NCI-H2196 treated with DMSO at 0.1 percent for 48 hours (cell line): ENCODE data around the gene RFX2.
"Not testable (repeated sequence)": the region's sequence is repeated elsewhere in the genome, so short reads cannot be mapped to it uniquely, and the experiment has no call there.

Experiments
- DNase-seq: peaks from one replicate; lab custom pipeline; 2025; ENCODE audit not compliant: unreplicated experiment; lab: John Stamatoyannopoulos, UW

Gene RFX2

GRCh38 chr19:6017576-6017975 lies 92.7 kb downstream of the RFX2 start:
- no peak for DNase-seq

GRCh38 chr19:6015841-6016545 lies 94.3 kb downstream of the RFX2 start:
- no peak for DNase-seq

- DNase-seq, result no peak
Observed at GRCh38 chr19:6014551-6015135, 95.7 kb downstream of the RFX2 start.

- DNase-seq, result no peak
Observed at GRCh38 chr19:6012426-6013170, 97.7 kb downstream of the RFX2 start.

GRCh38 chr19:6011794-6012193 lies 98.5 kb downstream of the RFX2 start:
- no peak for DNase-seq

- DNase-seq, result no peak
Observed at GRCh38 chr19:6011206-6011605, 99.1 kb downstream of the RFX2 start.

GRCh38 chr19:6010107-6010506 lies 100.2 kb downstream of the RFX2 start:
- DNase-seq, result no peak

- no peak for DNase-seq
Observed at GRCh38 chr19:6007866-6008265, 102.4 kb downstream of the RFX2 start.

GRCh38 chr19:6006896-6007295 lies 103.4 kb downstream of the RFX2 start:
- no peak for DNase-seq

- not testable (repeated sequence) for DNase-seq
Observed at GRCh38 chr19:6006070-6006446, 104.2 kb downstream of the RFX2 start.

- no peak for DNase-seq
Observed at GRCh38 chr19:6005321-6006069, 104.8 kb downstream of the RFX2 start.

- DNase-seq, result no peak
Observed at GRCh38 chr19:6003976-6004375, 106.3 kb downstream of the RFX2 start.

GRCh38 chr19:6002591-6002990 lies 107.7 kb downstream of the RFX2 start:
- no peak for DNase-seq

- no peak for DNase-seq
Observed at GRCh38 chr19:6000228-6000847, 110.0 kb downstream of the RFX2 start.

GRCh38 chr19:5999693-6000092 lies 110.6 kb downstream of the RFX2 start:
- DNase-seq, result no peak

- no peak for DNase-seq
Observed at GRCh38 chr19:5997371-5997770, 112.9 kb downstream of the RFX2 start.

- no peak for DNase-seq
Observed at GRCh38 chr19:5996623-5997320, 113.5 kb downstream of the RFX2 start.

- DNase-seq, result no peak
Observed at GRCh38 chr19:5996102-5996501, 114.2 kb downstream of the RFX2 start.

GRCh38 chr19:5995606-5996005 lies 114.7 kb downstream of the RFX2 start:
- DNase-seq, result no peak

GRCh38 chr19:5994405-5995165 lies 115.7 kb downstream of the RFX2 start:
- no peak for DNase-seq
